ENCODE measurements around the gene GNGT1. TPM values are rescaled to one million over a fixed set of nuclear protein-coding genes. Genes with fewer than 3 reads are reported as not detected.
A peak's percentile ranks its signal among the peaks of the same experiment; 100 is the strongest.

The GNGT1 gene
- total RNA-seq, 4 donors from 2014 or later, result not detected

- ATAC-seq (no peak), DNase-seq (no peak)
- no peaks in the 10 kb centered on the region for H3K27me3 ChIP-seq
- no peak overlapping the region for H3K27ac ChIP-seq
- intact Hi-C loops (cut with DNase I; ENCODE audit: low total_unique reads) (no loop called here), in situ Hi-C loops (cut with MboI; ENCODE audit: low sequenced_read_pairs in 4 of 4) (loop anchor here in 1 of 4 donors (10.0 kb wide), 1 partner anchor 67 kb away; the partner anchor contains the start of gene BET1)
- no peaks in the 10 kb centered on the region for H3K9me3 ChIP-seq
- H3K4me1 ChIP-seq, result no peaks in the 10 kb centered on the region
- no peaks in the 10 kb centered on the region for H3K36me3 ChIP-seq
- no peak for TF ChIP-seq CTCF (IDR thresholded peaks at IDR 0.05 in 4 of 5, conservative IDR thresholded peaks at IDR 0.05 in 1 of 5)
- no peak for TF ChIP-seq POLR2A (IDR thresholded peaks at IDR 0.05)
- no peak overlapping the region for H3K4me3 ChIP-seq
Observed at GRCh38 chr7:93937818-93938217, 31.5 kb downstream of the GNGT1 start.

- TF ChIP-seq POLR2A (IDR thresholded peaks at IDR 0.05) (no peak), CTCF (IDR thresholded peaks at IDR 0.05 in 4 of 5, conservative IDR thresholded peaks at IDR 0.05 in 1 of 5) (no peak)
- intact Hi-C loops (cut with DNase I; ENCODE audit: low total_unique reads) (no loop called here), in situ Hi-C loops (cut with MboI; ENCODE audit: low sequenced_read_pairs in 4 of 4) (loop anchor here in 1 of 4 donors (10.0 kb wide), 1 partner anchor 67 kb away; the partner anchor contains the start of gene BET1)
- no peak for DNase-seq
- Histone ChIP-seq H3K4me1 (no peaks in the 10 kb centered on the region), H3K9me3 (no peaks in the 10 kb centered on the region), H3K36me3 (no peaks in the 10 kb centered on the region), H3K4me3 (no peak overlapping the region), H3K27ac (no peak overlapping the region), H3K27me3 (no peaks in the 10 kb centered on the region)
- ATAC-seq, result no peak
Observed at GRCh38 chr7:93938293-93938692, 31.9 kb downstream of the GNGT1 start.

- Histone ChIP-seq H3K4me1 (no peaks in the 10 kb centered on the region), H3K9me3 (no peaks in the 10 kb centered on the region), H3K27ac (no peak overlapping the region), H3K36me3 (no peaks in the 10 kb centered on the region), H3K27me3 (no peaks in the 10 kb centered on the region), H3K4me3 (no peak overlapping the region)
- TF ChIP-seq CTCF (IDR thresholded peaks at IDR 0.05 in 4 of 5, conservative IDR thresholded peaks at IDR 0.05 in 1 of 5) (no peak), POLR2A (IDR thresholded peaks at IDR 0.05) (no peak)
- intact Hi-C loops (cut with DNase I; ENCODE audit: low total_unique reads), result no loop called here
- DNase-seq (no peak), ATAC-seq (no peak)
- in situ Hi-C loops (cut with MboI; ENCODE audit: low sequenced_read_pairs in 4 of 4), result no loop called here
Observed at GRCh38 chr7:93941945-93942344, 35.6 kb downstream of the GNGT1 start.

GRCh38 chr7:93943816-93944540 lies 37.6 kb downstream of the GNGT1 start:
- no peaks in the 10 kb centered on the region for H3K4me1 ChIP-seq
- peak overlapping the region in 3 of 4 donors; percentile 41 to 58 (median 55) for H3K27ac ChIP-seq
- in situ Hi-C loops (cut with MboI; ENCODE audit: low sequenced_read_pairs in 4 of 4) (no loop called here), intact Hi-C loops (cut with DNase I; ENCODE audit: low total_unique reads) (no loop called here)
- peak overlapping the region in 1 of 4 donors; percentile 6 for H3K4me3 ChIP-seq
- no peaks in the 10 kb centered on the region for H3K36me3 ChIP-seq
- TF ChIP-seq CTCF (IDR thresholded peaks at IDR 0.05 in 4 of 5, conservative IDR thresholded peaks at IDR 0.05 in 1 of 5) (no peak), POLR2A (IDR thresholded peaks at IDR 0.05) (no peak)
- ATAC-seq (no peak), DNase-seq (no peak)
- H3K9me3 ChIP-seq, result no peaks in the 10 kb centered on the region
- no peaks in the 10 kb centered on the region for H3K27me3 ChIP-seq

All from gastrocnemius medialis (tissue), 4 donors.